ENCODE data around the gene SLC25A48.

Gene SLC25A48

DNA sequence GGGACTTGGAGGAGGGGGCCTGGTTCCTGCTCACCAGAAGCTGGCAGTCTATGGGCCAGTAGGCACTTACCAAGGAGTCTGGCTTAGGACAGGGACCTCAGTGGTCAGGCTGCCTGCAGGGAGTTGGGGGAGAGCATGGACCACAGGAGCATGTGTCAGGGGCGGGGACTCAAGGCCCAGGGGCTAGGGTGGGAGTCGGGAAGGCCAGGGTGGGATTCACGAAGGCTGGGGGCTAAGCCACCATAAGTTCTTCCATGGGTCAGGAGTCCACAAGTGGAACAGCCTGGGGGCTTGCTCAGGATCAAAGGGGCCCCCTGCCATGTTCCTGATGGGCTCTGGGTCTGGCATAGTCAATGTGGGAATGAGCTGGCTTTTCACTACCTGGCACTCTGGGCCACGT, 11.5 kb upstream of the SLC25A48 start:
- TF ChIP-seq, protein P1, sequence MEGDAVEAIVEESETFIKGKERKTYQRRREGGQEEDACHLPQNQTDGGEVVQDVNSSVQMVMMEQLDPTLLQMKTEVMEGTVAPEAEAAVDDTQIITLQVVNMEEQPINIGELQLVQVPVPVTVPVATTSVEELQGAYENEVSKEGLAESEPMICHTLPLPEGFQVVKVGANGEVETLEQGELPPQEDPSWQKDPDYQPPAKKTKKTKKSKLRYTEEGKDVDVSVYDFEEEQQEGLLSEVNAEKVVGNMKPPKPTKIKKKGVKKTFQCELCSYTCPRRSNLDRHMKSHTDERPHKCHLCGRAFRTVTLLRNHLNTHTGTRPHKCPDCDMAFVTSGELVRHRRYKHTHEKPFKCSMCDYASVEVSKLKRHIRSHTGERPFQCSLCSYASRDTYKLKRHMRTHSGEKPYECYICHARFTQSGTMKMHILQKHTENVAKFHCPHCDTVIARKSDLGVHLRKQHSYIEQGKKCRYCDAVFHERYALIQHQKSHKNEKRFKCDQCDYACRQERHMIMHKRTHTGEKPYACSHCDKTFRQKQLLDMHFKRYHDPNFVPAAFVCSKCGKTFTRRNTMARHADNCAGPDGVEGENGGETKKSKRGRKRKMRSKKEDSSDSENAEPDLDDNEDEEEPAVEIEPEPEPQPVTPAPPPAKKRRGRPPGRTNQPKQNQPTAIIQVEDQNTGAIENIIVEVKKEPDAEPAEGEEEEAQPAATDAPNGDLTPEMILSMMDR (IDR thresholded peaks at IDR 0.05; ENCODE audit: insufficient read depth, low read length, poor library complexity, severe bottlenecking) = no peak
- DNase-seq (ENCODE audit: extremely low read depth, insufficient read length) = no peak
- no peaks in the 10 kb centered on the region for H3K36me3 ChIP-seq (ENCODE audit: control insufficient read depth, insufficient read depth, low read length)
- H3K4me3 ChIP-seq (replicated peaks; ENCODE audit: low read depth, low read length) = no peak overlapping the region
- H3K27me3 ChIP-seq (replicated peaks; ENCODE audit: control insufficient read depth, insufficient read depth, low read length) = no peaks in the 10 kb centered on the region; the same call in none of the 2 replicates

DNA sequence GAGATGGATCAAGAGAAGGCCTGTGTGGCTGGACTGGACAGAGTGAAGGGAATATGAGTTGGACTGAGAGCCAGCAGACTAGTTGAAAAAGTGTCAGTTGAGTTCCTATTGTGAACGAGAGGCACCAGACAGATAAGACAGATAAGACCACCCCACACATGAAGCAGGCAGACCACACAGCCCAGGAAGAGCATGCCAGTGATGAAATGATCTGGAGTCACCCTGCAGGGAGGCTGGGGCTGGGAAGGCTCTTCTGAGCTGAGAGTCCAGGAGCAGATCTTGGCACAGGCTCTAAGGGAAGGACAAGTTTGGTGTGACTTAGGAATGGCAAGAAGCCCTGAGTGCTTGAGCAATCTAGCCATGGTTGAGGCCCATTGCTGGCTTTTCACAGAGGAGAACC, 10.6 kb upstream of the SLC25A48 start:
- peaks cover 2% of the 10 kb centered on the region for H3K27me3 ChIP-seq (replicated peaks; ENCODE audit: control insufficient read depth, insufficient read depth, low read length)
- TF ChIP-seq, protein P1 (IDR thresholded peaks at IDR 0.05; ENCODE audit: insufficient read depth, low read length, poor library complexity, severe bottlenecking) = no peak
- no peaks in the 10 kb centered on the region for H3K36me3 ChIP-seq (ENCODE audit: control insufficient read depth, insufficient read depth, low read length)
- no peak overlapping the region for H3K4me3 ChIP-seq (replicated peaks; ENCODE audit: low read depth, low read length)
- no peak for DNase-seq (ENCODE audit: extremely low read depth, insufficient read length)

DNA sequence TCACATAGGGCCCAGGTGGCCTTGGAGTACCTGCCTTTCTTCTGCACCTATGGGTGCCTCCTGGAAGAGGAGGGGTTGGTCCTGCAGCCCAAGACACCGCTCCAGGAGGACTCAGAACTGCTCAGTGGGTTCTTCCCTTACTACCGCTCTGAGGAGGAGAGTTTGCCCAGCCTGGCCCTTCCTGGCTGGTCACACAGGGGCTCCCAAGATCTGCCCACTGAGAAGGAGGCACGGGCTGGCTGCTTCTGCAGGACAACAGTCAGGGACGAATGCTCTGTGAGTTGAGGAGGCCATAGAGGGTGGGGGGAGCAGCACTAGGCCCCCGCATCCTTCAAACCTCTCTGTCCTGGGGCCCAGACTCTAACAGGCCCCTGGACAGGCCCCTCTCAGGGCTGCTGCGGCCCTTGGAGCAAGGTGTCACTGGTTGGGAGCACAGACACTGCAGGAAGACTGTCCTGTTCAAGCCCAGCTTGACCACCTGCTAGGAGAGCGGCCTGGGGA, 9.9 kb upstream of the SLC25A48 start:
- TF ChIP-seq, protein P1 (IDR thresholded peaks at IDR 0.05; ENCODE audit: insufficient read depth, low read length, poor library complexity, severe bottlenecking) = no peak

DNA sequence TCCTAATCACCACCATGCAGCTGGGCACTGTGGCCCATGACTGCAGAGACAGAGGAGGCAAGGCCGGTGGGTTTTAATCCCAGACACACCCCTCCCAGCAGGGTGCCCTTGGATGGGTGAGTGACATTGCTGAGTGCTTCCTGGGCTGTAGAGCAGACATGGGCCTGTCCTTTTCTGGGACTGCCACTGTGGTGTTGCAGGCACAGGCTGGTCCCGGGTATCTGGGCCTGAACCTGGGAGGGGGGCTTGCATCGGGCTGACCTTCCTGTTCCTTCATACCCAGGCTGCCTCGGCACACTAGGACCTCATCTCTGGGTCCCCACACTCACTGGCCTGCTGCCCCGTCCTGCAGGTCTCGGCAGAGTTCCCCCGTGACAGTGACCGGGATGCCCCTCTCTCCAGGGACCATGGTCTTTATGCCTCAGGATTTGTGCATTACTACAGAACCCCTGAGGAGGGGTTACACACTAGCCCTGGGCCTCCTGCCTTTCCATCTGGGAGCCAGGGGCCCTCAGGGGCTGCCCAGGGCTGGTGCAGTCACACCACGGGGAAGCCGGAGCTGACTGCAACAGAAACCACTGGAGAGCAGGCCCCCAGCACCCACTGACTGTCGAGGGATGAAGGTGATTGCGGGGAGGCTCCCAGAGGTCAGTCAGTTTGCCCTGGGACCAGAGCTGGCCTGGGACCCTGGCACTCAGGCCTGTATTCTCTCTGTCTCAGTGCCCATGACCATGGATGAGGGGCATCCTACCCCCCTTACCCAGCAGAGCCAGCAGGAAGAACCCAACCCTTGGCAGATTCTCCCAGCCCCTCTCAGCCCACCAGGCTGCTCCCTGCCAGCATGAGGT, 8.9 kb upstream of the SLC25A48 start:
- Histone ChIP-seq H3K36me3 (ENCODE audit: control insufficient read depth, insufficient read depth, low read length) (no peaks in the 10 kb centered on the region), H3K4me3 (replicated peaks; ENCODE audit: low read depth, low read length) (no peak overlapping the region), H3K27me3 (replicated peaks; ENCODE audit: control insufficient read depth, insufficient read depth, low read length) (peaks cover 4% of the 10 kb centered on the region)
- TF ChIP-seq, protein P1 (IDR thresholded peaks at IDR 0.05; ENCODE audit: insufficient read depth, low read length, poor library complexity, severe bottlenecking) = no peak
- no peak for DNase-seq (ENCODE audit: extremely low read depth, insufficient read length)

More for the DNA sequence above, 9.9 kb upstream of the SLC25A48 start:
- peaks cover 4% of the 10 kb centered on the region for H3K27me3 ChIP-seq (replicated peaks; ENCODE audit: control insufficient read depth, insufficient read depth, low read length)
- H3K36me3 ChIP-seq (ENCODE audit: control insufficient read depth, insufficient read depth, low read length) = no peaks in the 10 kb centered on the region
- no peak for DNase-seq (ENCODE audit: extremely low read depth, insufficient read length)
- H3K4me3 ChIP-seq (replicated peaks; ENCODE audit: low read depth, low read length) = no peak overlapping the region

DNA sequence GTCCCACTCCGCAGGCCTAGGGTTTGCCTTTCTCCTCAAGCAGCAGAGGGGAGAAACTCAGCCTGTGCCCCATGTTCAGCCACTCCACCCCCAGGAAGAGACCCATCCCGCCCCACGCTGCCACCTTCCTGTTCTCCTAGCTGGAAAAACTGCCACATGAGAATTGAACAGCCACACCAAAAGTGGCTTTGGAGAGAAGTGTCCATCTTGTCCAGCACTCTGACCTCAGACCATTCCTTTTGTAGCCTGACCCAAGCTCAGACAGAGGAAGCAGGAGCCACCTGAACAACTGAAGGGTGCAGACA, 8.3 kb upstream of the SLC25A48 start:
- DNase-seq (ENCODE audit: extremely low read depth, insufficient read length) = no peak
- H3K36me3 ChIP-seq (ENCODE audit: control insufficient read depth, insufficient read depth, low read length) = no peaks in the 10 kb centered on the region
- H3K4me3 ChIP-seq (replicated peaks; ENCODE audit: low read depth, low read length) = no peak overlapping the region
- TF ChIP-seq, protein P1 (IDR thresholded peaks at IDR 0.05; ENCODE audit: insufficient read depth, low read length, poor library complexity, severe bottlenecking) = no peak
- H3K27me3 ChIP-seq (replicated peaks; ENCODE audit: control insufficient read depth, insufficient read depth, low read length) = peaks cover 4% of the 10 kb centered on the region
